GM19240 (cell line): ENCODE data around the gene P2RY6.

ENCODE experiments used
- DNase-seq: peaks from one replicate; pipeline ENCODE4 v3.0.0; 2011; ENCODE audit warnings: low spot score; ENCODE audit not compliant: insufficient read length

P2RY6 gene

GRCh38 chr11:73275381-73275750 lies 3.2 kb downstream of the P2RY6 start:
- DNase-seq, result no peak

DNA sequence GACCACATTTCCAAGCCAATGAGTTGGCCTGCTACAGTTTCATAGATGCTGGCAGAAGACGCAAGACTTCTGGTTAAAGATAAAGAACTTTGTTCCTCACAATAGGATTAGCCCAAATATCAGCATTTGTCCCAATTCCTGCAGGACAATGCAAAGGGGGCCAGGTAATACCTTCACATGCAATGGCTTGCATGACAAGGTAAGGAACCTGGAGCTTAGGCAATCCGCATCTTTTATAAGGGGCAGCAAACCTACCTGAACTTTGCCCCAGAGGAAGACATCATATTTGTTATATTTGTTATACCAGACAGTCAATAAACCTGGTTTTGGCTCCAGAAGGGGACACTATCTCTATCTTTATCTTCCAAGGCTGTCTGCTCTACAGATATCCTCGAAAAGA lies 5.3 kb downstream of the P2RY6 start:
- no peak for DNase-seq

GRCh38 chr11:73280626-73281025 lies 8.5 kb downstream of the P2RY6 start:
- no peak for DNase-seq

GRCh38 chr11:73281201-73281741 lies 9.1 kb downstream of the P2RY6 start:
- DNase-seq, result no peak

- DNase-seq, result no peak
These were observed 9.9 kb downstream of the P2RY6 start for GRCh38 chr11:73281796-73282660.

GRCh38 chr11:73283276-73284000 lies 11.3 kb downstream of the P2RY6 start:
- DNase-seq, result no peak

- DNase-seq, result no peak
These were observed 12.0 kb downstream of the P2RY6 start for GRCh38 chr11:73284106-73284505.

- no peak for DNase-seq
These were observed 13.6 kb downstream of the P2RY6 start for GRCh38 chr11:73285721-73286120.

DNA sequence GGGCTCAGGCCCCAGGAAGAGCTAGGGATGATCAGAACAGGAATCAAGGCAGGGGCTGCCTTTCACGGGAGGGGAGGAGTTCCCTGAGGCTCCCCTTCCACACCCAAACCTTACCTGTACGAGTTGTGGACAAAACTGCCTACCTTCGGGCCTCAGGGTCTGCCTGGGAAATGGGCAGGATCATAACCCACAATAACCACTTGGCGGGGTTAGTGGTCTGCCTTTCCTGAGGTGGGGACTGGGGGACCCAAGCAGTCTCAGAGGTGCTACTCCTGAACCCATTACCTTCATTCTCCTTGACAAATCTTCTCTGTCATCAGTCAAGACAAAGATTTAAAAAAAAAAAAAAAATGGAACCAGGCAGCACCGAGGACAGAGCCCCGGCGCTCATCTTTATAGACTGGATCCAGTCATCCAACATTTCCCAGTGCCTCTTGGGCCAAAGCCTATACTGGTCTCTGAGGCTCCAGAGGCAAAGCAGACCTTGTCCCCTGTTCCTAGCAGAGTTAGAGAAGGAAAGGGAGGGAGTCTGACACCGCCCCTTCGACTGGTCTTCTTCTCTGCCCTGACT lies 14.2 kb downstream of the P2RY6 start:
- no peak for DNase-seq

- no peak for DNase-seq
These were observed 15.4 kb downstream of the P2RY6 start for GRCh38 chr11:73287400-73288101.

GRCh38 chr11:73288192-73288872 lies 16.2 kb downstream of the P2RY6 start:
- DNase-seq, result no peak

GRCh38 chr11:73288873-73289707 lies 17.0 kb downstream of the P2RY6 start:
- DNase-seq, result peak; percentile 81

DNA sequence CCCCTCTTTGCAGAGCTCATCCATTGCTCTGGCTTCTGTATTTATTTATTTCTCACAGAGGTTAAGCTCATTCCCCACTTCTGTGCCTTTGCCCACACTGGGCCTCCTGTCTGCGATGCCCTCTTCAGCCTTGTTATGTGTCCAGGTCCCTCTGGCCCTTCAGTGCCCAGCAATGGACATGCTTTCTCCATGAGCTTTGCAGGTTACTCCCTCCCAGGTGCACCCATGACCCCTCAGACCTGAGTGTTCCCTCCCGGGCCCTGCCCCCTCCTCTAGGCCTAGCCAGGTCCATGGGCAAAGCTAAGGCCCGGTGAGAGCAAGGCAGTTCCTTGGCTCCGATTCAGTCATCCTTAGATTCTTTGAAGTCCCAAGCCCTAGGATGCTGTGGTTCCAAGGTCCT lies 18.4 kb downstream of the P2RY6 start:
- DNase-seq, result no peak

GRCh38 chr11:73291196-73291595 lies 19.1 kb downstream of the P2RY6 start:
- no peak for DNase-seq

DNA sequence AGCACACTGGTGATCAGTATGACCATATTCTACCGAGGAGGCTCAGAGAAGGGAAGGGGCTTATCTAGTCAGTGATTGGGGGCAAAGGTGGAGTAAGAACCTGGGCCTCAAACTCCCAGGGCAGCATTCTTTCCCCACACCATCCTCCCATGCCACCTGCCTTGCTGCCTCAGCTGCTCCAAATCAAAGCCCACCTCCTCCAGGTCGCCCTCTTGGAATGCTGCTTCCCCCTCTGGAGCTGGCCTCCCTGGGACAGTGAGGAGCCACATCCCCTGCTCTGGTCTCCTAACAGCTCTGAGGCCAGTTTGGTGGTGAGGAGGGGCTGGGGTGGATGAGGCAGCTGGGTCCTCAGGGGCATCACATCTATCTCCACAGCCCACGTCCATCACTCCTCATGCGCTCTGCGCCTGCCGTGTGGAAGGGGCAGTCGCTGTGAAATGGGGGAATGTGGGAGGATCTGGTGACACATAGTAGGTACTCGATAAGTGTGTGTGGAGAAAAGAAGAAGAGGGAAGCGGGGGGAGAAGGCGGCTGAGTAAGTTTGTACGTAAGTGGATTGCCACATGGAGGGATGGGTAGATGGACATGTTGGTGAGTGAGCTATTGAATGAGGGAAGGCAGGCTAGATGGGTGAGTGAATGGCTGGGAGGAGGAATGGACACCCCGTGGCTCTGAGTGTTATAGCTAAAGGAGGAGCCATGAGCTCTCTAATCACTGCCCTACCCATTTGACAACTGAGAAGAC lies 19.8 kb downstream of the P2RY6 start:
- DNase-seq, result no peak

DNA sequence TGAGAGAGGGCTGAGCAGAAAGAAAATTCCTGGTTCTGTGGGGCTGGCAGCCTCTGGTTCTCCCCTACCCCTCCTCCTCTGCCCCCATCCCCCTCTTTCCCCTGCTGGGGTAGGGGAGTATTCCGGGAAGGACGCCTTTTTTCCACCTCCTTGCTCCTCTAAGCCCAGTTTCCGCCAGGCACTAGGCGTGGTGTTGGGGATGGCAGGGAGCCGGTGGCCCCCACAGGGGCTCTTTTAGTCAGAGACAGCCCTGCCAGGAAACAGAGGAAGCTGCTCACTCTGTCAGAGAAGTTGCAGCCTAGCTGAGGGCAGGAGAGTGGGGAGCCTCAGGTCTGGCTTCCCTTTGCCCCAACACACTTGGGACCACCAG lies 20.4 kb downstream of the P2RY6 start:
- no peak for DNase-seq

DNA sequence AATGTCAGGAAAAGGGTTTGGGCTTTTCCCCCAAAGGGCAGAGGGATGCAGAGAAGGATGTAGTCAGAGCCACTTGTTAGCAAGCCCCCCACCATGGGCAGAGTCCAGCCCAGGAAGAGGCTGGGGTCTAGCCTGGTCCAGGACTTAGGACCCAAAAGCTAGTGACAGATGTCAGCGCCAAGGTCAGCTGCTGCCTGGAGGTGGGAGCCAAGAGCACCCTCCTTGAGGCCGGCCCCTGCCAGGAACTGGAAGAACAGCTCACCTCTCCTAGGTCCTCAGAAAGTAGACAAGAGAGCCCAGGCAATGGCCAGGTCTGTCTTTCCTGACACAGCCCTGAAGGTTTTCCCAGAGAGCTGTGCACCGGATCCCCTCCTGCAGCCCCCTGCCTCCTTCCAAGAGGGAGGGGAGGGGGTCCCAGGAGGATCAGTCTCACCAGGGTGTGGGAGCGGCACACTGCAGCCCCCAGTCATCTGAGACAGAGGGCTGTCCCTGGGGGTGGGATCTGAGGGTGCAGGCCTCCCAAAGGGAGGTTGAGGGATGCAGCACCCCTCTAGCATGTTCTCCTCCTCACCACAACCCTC lies 21.3 kb downstream of the P2RY6 start:
- DNase-seq, result no peak

DNA sequence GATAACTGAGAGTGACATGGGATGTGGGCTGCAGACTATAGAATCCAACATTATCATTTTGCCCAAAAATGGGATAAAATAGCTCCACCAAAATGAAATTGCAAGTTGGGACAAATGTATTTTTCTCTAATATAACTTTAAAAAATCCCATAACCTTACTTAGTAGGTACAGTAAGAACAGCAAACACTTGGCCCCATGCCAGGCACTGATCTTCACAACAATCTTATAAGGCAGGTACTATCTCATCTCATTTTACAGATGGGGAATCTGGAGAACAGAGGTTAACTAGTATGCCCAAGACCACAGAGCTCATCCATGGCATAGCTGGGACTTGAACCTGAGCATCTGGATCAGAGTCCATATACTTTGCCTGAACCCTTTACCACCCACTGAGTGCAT lies 22.5 kb downstream of the P2RY6 start:
- DNase-seq, result no peak
